Heart right ventricle (tissue), 16 donors: ENCODE results near the gene CLDN20. TPM values are rescaled to one million over a fixed set of nuclear protein-coding genes. Genes with fewer than 3 reads are reported as not detected.

Experiments used
- ATAC-seq, 8 donors: fragments of 200-7000 bp; cut with Tn5 transposase; one replicate each; pipeline ENCODE4 v1.9.1; 2020; ENCODE audit warnings: mild to moderate bottlenecking in 8 of 8, moderate library complexity in 8 of 8, moderate number of reproducible peaks in 1 of 8
- DNase-seq, 2 donors: peaks; one replicate each; pipeline ENCODE4 v3.0.0-alpha.2; 2020
- H3K27ac ChIP-seq, 10 donors: fragments of 200-600 bp; sonication (generic) in 2 of 10; one replicate each; pipeline versions ENCODE4 v1.5.0 to v1.8.0; 2020 to 2022; ENCODE audit warnings: mild to moderate bottlenecking in 3 of 10
- H3K27me3 ChIP-seq, 7 donors: fragments of 200-600 bp; one replicate each; pipeline ENCODE4 v1.8.0; 2021 to 2022; ENCODE audit warnings: mild to moderate bottlenecking in 2 of 7
- H3K36me3 ChIP-seq, 9 donors: fragments of 200-600 bp; sonication (generic) in 1 of 9; one replicate each; pipeline versions ENCODE4 v1.5.0 to v1.8.0; 2020 to 2022; ENCODE audit warnings: mild to moderate bottlenecking in 2 of 9
- H3K4me1 ChIP-seq, 9 donors: fragments of 200-600 bp; sonication (generic) in 1 of 9; one replicate each; pipeline versions ENCODE4 v1.5.0 to v1.8.0; 2020 to 2022; ENCODE audit warnings: mild to moderate bottlenecking in 4 of 9
- H3K4me3 ChIP-seq, 10 donors: fragments of 200-600 bp; sonication (generic) in 2 of 10; one replicate each; pipeline versions ENCODE4 v1.5.0 to v1.8.0; 2020 to 2022; ENCODE audit warnings: mild to moderate bottlenecking in 7 of 10, moderate library complexity in 2 of 10
- H3K9me3 ChIP-seq, 11 donors: fragments of 200-600 bp in 10 of 11; sonication (generic) in 2 of 11; one replicate each; pipeline versions ENCODE4 v1.5.0 to v1.8.0; 2013 to 2022; ENCODE audit warnings: mild to moderate bottlenecking in 2 of 11, control low read depth in 1 of 11, moderate library complexity in 1 of 11
- CTCF ChIP-seq, 9 donors: fragments of 200-600 bp; sonication (generic) in 2 of 9; IDR thresholded peaks; one replicate each; pipeline versions ENCODE4 v1.5.0 to v1.8.0; 2021 to 2022; ENCODE audit warnings: antibody characterized with exemption in 9 of 9, mild to moderate bottlenecking in 5 of 9, moderate library complexity in 1 of 9
- WGBS, 2 donors: extraction: QIAGEN DNeasy Blood & Tissue Kit; methylation state at CpG; one replicate each; pipeline ENCODE4 v1.1.7; 2013; ENCODE audit warnings: inconsistent platforms in 1 of 2; 5-methylcytosine and 5-hydroxymethylcytosine counted together
- intact Hi-C, 10 donors: fragments of 100-400 bp; cut with DNase I; formaldehyde crosslinking; loops; one replicate each; pipeline versions ENCODE4 v1.11.1 to v1.14.2; 2022
- polyA plus RNA-seq, 2 donors: library from polyadenylated mRNA; stranded (reverse); fragments of 200-250 nt; gene quantifications; one replicate each; pipeline ENCODE4 v1.2.3, GENCODE V29; 2013
- total RNA-seq, 10 donors: library from RNA; stranded (reverse); fragmentation: NEBNext Ultra II Directional in 3 of 10; extraction: Animal tissue kit (Norgen Biotek cat#: 25700) in 3 of 10; gene quantifications; one replicate each; pipeline versions ENCODE4 v1.2.1 to v1.2.4, GENCODE V29; 2021 to 2023
- donor health status: Arrhythmogenic right ventricular cardiomyopathy.
- donor health status: ischemic (EF 13 %, LVEDD 7.1; RV severe dilation, severe dysfunction).
- donor health status: healthy with polysubstance abuse.
- donor health status: DM: no; HTN: yes; CAD: no.
- donor health status: DM: no; HTN: no; CAD: no.
- donor health status: ischemic (EF 25% LVEDD 6.9; RV normal size, moderate dysfunction).
- donor health status: ischemic (EF 25% LVEDD 5.7; RV mildly dilated, moderate dysfunction).
- donor health status: healthy.
- donor health status: DM: yes; HTN: yes; CAD: no.
- donor health status: Ischemic cardiomyopathy.
- donor health status: ischemic (EF 35%, LVEDD 5.7; RV mildly dilated, moderate dysfunction).
- donor health status: nonischemic (EF 11% LVEDD 7.7; RV severe dilation, severe dysfunction).
- donor health status: DM: yes; HTN: yes; CAD: no.
- donor health status: PGD.
- donor health status: ischemic (EF 29% LVEDD 5.4; RV normal size, mild dysfunction).
- donor health status: nonischemic (EF 23%, LVEDD 6.1; RV moderate dilation, normal function).

CLDN20 gene
- total and polyA plus RNA-seq, 12 donors, result not detected

GRCh38 chr6:155291291-155291690 is 27.5 kb downstream of the CLDN20 start:
- DNase-seq (no peak), ATAC-seq (no peak)
- H3K4me3 ChIP-seq, result no peak overlapping the region
- intact Hi-C loops, result no loop called here
- H3K36me3 ChIP-seq, result peaks cover 0 to 78% (median 8%) of the 10 kb centered on the region in 9 donors
- peaks cover 0 to 7% (median 0%) of the 10 kb centered on the region in 9 donors for H3K4me1 ChIP-seq
- 77 to 90% methylated on average over 3 of the region's 3 CpGs for WGBS, 2 donors
- no peaks in the 10 kb centered on the region for H3K9me3 ChIP-seq
- TF ChIP-seq CTCF (IDR thresholded peaks at IDR 0.05), result no peak
- H3K27ac ChIP-seq, result no peak overlapping the region
- H3K27me3 ChIP-seq, result no peaks in the 10 kb centered on the region

- no peaks in the 10 kb centered on the region for H3K9me3 ChIP-seq
- H3K4me3 ChIP-seq, result no peak overlapping the region
- H3K27ac ChIP-seq, result no peak overlapping the region
- intact Hi-C loops, result no loop called here
- no peaks in the 10 kb centered on the region for H3K27me3 ChIP-seq
- 79 to 88% methylated on average over 5 of the region's 5 CpGs for WGBS, 2 donors
- no peak for DNase-seq
- peaks cover 0 to 7% (median 0%) of the 10 kb centered on the region in 9 donors for H3K4me1 ChIP-seq
- ATAC-seq, result no peak
- TF ChIP-seq CTCF (IDR thresholded peaks at IDR 0.05), result no peak
- peaks cover 0 to 84% (median 8%) of the 10 kb centered on the region in 9 donors for H3K36me3 ChIP-seq
These were observed 28.9 kb downstream of the CLDN20 start for GRCh38 chr6:155292711-155293110.

- Histone ChIP-seq H3K27ac (no peak overlapping the region), H3K4me3 (no peak overlapping the region), H3K36me3 (peaks cover 0 to 83% (median 8%) of the 10 kb centered on the region in 9 donors), H3K9me3 (no peaks in the 10 kb centered on the region), H3K4me1 (peaks cover 0 to 5% (median 0%) of the 10 kb centered on the region in 9 donors), H3K27me3 (no peaks in the 10 kb centered on the region)
- no peak for ATAC-seq
- intact Hi-C loops, result no loop called here
- no peak for DNase-seq
- TF ChIP-seq CTCF (IDR thresholded peaks at IDR 0.05), result no peak
- WGBS, 2 donors, result 90 to 92% methylated on average over 3 of the region's 3 CpGs
These were observed 33.9 kb downstream of the CLDN20 start for GRCh38 chr6:155297669-155298068.

- H3K4me1 ChIP-seq, result peaks cover 0 to 9% (median 0%) of the 10 kb centered on the region in 9 donors
- peaks cover 0 to 71% (median 0%) of the 10 kb centered on the region in 9 donors for H3K36me3 ChIP-seq
- intact Hi-C loops, result no loop called here
- no peaks in the 10 kb centered on the region for H3K27me3 ChIP-seq
- H3K27ac ChIP-seq, result no peak overlapping the region
- no peak for DNase-seq
- TF ChIP-seq CTCF (IDR thresholded peaks at IDR 0.05), result no peak
- H3K4me3 ChIP-seq, result no peak overlapping the region
- H3K9me3 ChIP-seq, result no peaks in the 10 kb centered on the region
- ATAC-seq, result no peak
- 94 to 98% methylated on average over 2 of the region's 2 CpGs for WGBS, 2 donors
These were observed 38.1 kb downstream of the CLDN20 start for GRCh38 chr6:155301867-155302266.
